Mesothelial cell of epicardium (in vitro differentiated cells): ENCODE results near the gene LSM4. TPM values are rescaled to one million over a fixed set of nuclear protein-coding genes. Genes with fewer than 3 reads are reported as not detected.
"Not testable (repeated sequence)": the region's sequence is repeated elsewhere in the genome, so short reads cannot be mapped to it uniquely, and the experiment has no call there.

Experiments
- DNase-seq, 2 experiments: peaks; one replicate each; pipeline ENCODE4 v3.0.0; 2021; ENCODE audit warnings: low spot score in 2 of 2; ENCODE audit not compliant: unreplicated experiment in 2 of 2
- H3K27ac Mint-ChIP-seq: 2 replicates; pipeline ENCODE4 v1.8.0; 2021; ENCODE audit warnings: mixed read lengths
- H3K27me3 Mint-ChIP-seq: 2 replicates; pipeline ENCODE4 v1.8.0; 2021; ENCODE audit warnings: low read depth, mixed read lengths
- H3K36me3 Mint-ChIP-seq: 2 replicates; pipeline ENCODE4 v1.8.0; 2021; ENCODE audit warnings: mixed read lengths
- H3K4me1 Mint-ChIP-seq: 2 replicates; pipeline ENCODE4 v1.8.0; 2021; ENCODE audit warnings: mixed read lengths
- H3K4me3 Mint-ChIP-seq: 2 replicates; pipeline ENCODE4 v1.8.0; 2021; ENCODE audit warnings: mild to moderate bottlenecking, moderate library complexity, mixed read lengths
- H3K9me3 Mint-ChIP-seq: 2 replicates; pipeline ENCODE4 v1.8.0; 2021; ENCODE audit warnings: mixed read lengths
- total RNA-seq: library from RNA; stranded (reverse); gene quantifications from 3 replicates; pipeline ENCODE4 v1.2.1, GENCODE V29; 2021
- TF ChIP-seq, protein P1 (sequence below): fragments of 200-600 bp; sonication (generic); IDR thresholded peaks from one replicate; pipeline ENCODE4 v1.5.0; 2021; ENCODE audit warnings: antibody characterized with exemption; ENCODE audit not compliant: unreplicated experiment

The LSM4 gene
- total RNA-seq, 1 donor from 2014 or later, result 112 TPM

DNA sequence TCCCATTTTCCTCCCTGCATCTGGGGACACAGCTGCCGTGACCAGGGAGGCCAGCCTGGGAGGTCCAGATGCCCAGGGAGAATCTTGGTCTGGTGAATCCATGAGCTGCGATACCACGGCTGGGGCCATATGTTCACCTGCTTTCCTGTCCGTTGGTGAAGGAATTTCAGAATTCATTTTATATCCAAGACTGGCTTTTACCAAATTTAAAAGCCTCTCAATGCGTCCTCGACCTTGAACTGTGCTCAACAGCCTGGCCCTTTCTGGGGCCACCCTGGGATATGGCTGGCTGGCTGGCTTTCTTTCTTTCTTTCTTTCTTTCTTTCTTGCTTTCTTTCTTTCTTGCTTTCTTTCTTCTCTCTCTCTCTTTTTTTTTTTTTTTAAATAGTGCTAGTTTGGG lies 40.9 kb upstream of the LSM4 start:
- Mint-ChIP-seq H3K4me1 (peaks cover 41% of the 10 kb centered on the region), H3K4me3 (no peak overlapping the region), H3K27ac (peak overlapping the region; percentile 97), H3K36me3 (peaks cover 21% of the 10 kb centered on the region), H3K9me3 (peaks cover 3% of the 10 kb centered on the region), H3K27me3 (no peaks in the 10 kb centered on the region)
- DNase-seq, result no peak
- TF ChIP-seq, protein P1, sequence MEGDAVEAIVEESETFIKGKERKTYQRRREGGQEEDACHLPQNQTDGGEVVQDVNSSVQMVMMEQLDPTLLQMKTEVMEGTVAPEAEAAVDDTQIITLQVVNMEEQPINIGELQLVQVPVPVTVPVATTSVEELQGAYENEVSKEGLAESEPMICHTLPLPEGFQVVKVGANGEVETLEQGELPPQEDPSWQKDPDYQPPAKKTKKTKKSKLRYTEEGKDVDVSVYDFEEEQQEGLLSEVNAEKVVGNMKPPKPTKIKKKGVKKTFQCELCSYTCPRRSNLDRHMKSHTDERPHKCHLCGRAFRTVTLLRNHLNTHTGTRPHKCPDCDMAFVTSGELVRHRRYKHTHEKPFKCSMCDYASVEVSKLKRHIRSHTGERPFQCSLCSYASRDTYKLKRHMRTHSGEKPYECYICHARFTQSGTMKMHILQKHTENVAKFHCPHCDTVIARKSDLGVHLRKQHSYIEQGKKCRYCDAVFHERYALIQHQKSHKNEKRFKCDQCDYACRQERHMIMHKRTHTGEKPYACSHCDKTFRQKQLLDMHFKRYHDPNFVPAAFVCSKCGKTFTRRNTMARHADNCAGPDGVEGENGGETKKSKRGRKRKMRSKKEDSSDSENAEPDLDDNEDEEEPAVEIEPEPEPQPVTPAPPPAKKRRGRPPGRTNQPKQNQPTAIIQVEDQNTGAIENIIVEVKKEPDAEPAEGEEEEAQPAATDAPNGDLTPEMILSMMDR, result no peak

DNA sequence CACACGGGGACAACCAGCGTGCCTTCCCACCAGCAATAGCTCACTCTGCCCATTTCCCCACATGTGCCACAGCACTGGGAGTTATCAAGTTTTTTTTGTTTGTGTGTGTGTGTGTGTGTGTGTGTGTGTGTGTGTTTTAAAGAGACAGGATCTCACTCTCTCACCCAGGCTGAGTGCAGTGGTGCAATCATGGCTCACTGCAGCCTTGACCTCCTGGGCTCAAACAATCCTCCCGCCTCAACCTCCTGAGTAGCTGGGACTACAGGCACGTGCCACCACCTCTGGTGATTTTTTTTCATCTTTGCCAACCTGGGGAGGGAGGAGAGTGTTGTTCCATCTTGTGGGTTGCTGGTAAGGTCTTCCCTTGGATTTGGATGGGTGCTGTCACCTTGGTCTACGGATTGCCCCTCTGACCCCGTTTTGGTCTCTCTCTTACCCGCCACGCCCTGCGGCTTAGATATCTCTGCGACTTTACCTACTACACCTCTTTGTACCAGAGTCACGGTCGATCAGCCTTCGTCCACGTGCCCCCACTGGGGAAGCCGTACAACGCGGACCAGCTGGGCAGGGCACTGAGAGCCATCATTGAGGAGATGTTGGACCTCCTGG lies 40.2 kb upstream of the LSM4 start:
- Mint-ChIP-seq H3K27me3 (no peaks in the 10 kb centered on the region), H3K4me1 (peaks cover 41% of the 10 kb centered on the region), H3K9me3 (peaks cover 3% of the 10 kb centered on the region), H3K36me3 (peaks cover 26% of the 10 kb centered on the region), H3K4me3 (no peak overlapping the region), H3K27ac (peak overlapping the region; percentile 97)
- DNase-seq, result no peak
- TF ChIP-seq, protein P1, result no peak

DNA sequence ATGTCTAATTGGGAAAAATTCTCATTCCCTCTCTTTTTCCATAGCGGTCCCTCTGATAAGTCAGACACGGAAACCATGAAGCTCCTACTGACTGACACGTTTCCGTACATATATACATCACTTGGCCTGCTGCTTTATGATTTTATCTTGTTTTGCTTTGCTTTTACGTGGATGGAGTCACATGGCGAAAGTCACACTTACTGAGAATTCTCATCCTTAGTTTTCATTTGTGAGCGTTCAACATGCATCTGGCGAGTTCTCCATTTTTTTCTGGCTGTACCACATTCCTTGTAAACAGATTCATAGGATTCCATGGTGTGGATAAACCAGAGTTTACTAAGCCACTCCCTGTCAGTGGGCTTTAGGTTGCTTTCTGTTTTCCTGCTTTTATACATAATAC lies 38.8 kb upstream of the LSM4 start:
- TF ChIP-seq, protein P1, result no peak
- DNase-seq, result no peak
- peak overlapping the region; percentile 84 for H3K27ac Mint-ChIP-seq
- H3K27me3 Mint-ChIP-seq, result no peaks in the 10 kb centered on the region
- peaks cover 40% of the 10 kb centered on the region for H3K36me3 Mint-ChIP-seq
- H3K9me3 Mint-ChIP-seq, result peaks cover 3% of the 10 kb centered on the region
- no peak overlapping the region for H3K4me3 Mint-ChIP-seq
- peaks cover 38% of the 10 kb centered on the region for H3K4me1 Mint-ChIP-seq

DNA sequence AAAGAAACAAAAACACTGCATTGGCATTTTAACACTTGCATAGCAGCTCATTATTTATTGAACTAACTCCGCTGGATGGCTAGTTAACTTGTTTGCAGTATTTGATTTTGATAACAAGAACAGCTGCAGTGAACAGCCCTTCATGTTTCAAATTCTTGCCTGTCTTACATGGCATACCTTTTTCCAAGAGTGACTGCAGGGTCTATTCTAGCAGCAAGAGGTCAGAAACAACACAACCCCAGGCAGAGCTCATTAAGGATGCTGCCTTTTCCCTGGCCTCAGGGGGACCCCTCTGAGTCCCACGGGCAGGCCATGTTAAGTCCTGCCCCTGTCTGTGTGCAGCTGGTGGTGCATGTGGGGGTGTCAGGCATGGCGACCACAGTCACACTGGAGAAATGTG lies 34.2 kb upstream of the LSM4 start:
- TF ChIP-seq, protein P1, result no peak
- DNase-seq, result no peak
- peaks cover 5% of the 10 kb centered on the region for H3K4me1 Mint-ChIP-seq
- no peaks in the 10 kb centered on the region for H3K27me3 Mint-ChIP-seq
- peaks cover 47% of the 10 kb centered on the region for H3K36me3 Mint-ChIP-seq
- H3K4me3 Mint-ChIP-seq, result no peak overlapping the region
- H3K9me3 Mint-ChIP-seq, result peaks cover 3% of the 10 kb centered on the region
- no peak overlapping the region for H3K27ac Mint-ChIP-seq

DNA sequence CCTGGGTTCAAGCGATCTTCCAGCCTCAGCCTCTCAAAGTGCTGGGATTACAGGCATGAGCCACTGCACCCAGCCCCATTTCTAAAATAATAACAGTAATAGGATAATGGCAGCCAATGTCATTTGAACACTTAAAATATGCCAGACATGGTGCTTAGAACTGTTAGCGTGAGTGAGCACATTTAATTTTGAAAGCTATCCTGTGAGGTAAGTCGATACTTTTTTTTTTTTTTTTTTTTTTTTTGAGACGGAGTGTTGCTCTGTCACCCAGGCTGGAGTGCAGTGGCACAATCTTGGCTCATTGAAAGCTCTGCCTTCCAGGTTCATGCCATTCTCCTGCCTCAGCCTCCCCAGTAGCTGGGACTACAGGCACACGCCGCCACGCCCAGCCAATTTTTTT lies 31.9 kb upstream of the LSM4 start:
- H3K9me3 Mint-ChIP-seq, H3K27ac Mint-ChIP-seq, H3K4me1 Mint-ChIP-seq, H3K4me3 Mint-ChIP-seq, H3K27me3 Mint-ChIP-seq, DNase-seq: not testable (repeated sequence)
- H3K36me3 Mint-ChIP-seq, result peaks cover 39% of the 10 kb centered on the region

DNA sequence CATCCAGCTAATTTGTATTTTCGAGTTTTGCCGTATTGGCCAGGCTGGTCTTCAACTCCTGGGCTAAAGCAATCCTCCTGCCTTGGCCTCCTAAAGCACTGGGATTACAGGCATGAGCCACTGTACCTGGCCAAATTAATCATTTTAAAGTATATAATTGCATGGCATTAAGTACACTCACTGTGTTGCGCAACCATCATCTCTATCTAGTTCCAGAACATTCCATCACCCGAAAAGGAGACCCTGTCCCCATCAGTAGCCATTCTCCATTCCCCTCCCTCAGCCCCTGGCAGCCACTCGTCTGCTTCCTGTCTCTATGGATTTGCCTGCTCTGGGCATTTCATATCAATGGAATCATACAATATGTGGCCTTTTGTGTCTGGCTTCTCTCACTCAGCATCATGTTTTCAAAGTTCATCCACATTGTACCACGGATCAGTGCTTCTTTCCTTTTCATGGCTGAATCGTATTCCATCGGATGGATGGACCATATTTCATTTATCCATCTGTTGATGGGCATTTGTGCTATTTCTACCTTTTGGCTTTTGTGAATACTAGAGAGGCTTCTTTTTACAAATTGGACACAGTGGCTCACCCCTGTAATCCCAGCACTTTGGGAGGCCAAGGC lies 30.6 kb upstream of the LSM4 start:
- H3K27me3 Mint-ChIP-seq, result no peaks in the 10 kb centered on the region
- no peak overlapping the region for H3K27ac Mint-ChIP-seq
- TF ChIP-seq, protein P1, result no peak
- no peak overlapping the region for H3K4me3 Mint-ChIP-seq
- no peak for DNase-seq
- H3K4me1 Mint-ChIP-seq, result no peaks in the 10 kb centered on the region
- H3K9me3 Mint-ChIP-seq, result no peaks in the 10 kb centered on the region
- peaks cover 28% of the 10 kb centered on the region for H3K36me3 Mint-ChIP-seq
